Activated T-cell treated with anti-CD3 and anti-CD28 coated beads for 24 hours (primary cell): ENCODE data around the gene CALM1.
A peak's percentile ranks its signal among the peaks of the same experiment; 100 is the strongest.

Experiments
- DNase-seq: peaks from one replicate; pipeline ENCODE4 v3.0.0-alpha.2; 2020; ENCODE audit warnings: low read depth

The CALM1 gene

GRCh38 chr14:90396341-90397339, at the start of gene CALM1:
TSS of gene CALM1 (plus strand) at chr14:90397029. CDS start at chr14:90397231, 202 bp downstream.
- DNase-seq = peak; percentile 96

- no peak for DNase-seq
Observed at GRCh38 chr14:90348270-90348669, 48.6 kb upstream of the CALM1 start.

- DNase-seq = no peak
Observed at GRCh38 chr14:90349739-90350138, 47.1 kb upstream of the CALM1 start.

GRCh38 chr14:90354551-90355298, 42.1 kb upstream of the CALM1 start:
- no peak for DNase-seq

- no peak for DNase-seq
Observed at GRCh38 chr14:90355540-90356518, 41.0 kb upstream of the CALM1 start.

- no peak for DNase-seq
Observed at GRCh38 chr14:90356925-90357324, 39.9 kb upstream of the CALM1 start.

GRCh38 chr14:90358359-90358758, 38.5 kb upstream of the CALM1 start:
- no peak for DNase-seq

- DNase-seq = no peak
Observed at GRCh38 chr14:90361865-90362557, 34.8 kb upstream of the CALM1 start.

- no peak for DNase-seq
Observed at GRCh38 chr14:90362558-90362896, 34.3 kb upstream of the CALM1 start.

- no peak for DNase-seq
Observed at GRCh38 chr14:90368946-90369721, 27.7 kb upstream of the CALM1 start.

GRCh38 chr14:90373887-90374286, 22.9 kb upstream of the CALM1 start:
- DNase-seq = no peak

- no peak for DNase-seq
Observed at GRCh38 chr14:90374813-90375212, 22.0 kb upstream of the CALM1 start.

GRCh38 chr14:90375934-90376333, 20.9 kb upstream of the CALM1 start:
- no peak for DNase-seq

- DNase-seq = no peak
Observed at GRCh38 chr14:90378249-90378648, 18.6 kb upstream of the CALM1 start.

GRCh38 chr14:90379106-90379505, 17.7 kb upstream of the CALM1 start:
- no peak for DNase-seq

- DNase-seq = no peak
Observed at GRCh38 chr14:90381011-90381786, 15.6 kb upstream of the CALM1 start.

GRCh38 chr14:90381999-90382451, 14.8 kb upstream of the CALM1 start:
- DNase-seq = no peak

- DNase-seq = peak; percentile 58
Observed at GRCh38 chr14:90382491-90383125, 14.2 kb upstream of the CALM1 start.

- DNase-seq = peak; percentile 97
Observed at GRCh38 chr14:90383126-90383730, 13.6 kb upstream of the CALM1 start.
